Kasumi-1 (cell line): ENCODE results near the gene PCSK2.

ENCODE experiments used
- DNase-seq, 2 experiments: peaks; one replicate each; lab custom pipeline; 2025; lab: John Stamatoyannopoulos, UW

The PCSK2 gene

DNA sequence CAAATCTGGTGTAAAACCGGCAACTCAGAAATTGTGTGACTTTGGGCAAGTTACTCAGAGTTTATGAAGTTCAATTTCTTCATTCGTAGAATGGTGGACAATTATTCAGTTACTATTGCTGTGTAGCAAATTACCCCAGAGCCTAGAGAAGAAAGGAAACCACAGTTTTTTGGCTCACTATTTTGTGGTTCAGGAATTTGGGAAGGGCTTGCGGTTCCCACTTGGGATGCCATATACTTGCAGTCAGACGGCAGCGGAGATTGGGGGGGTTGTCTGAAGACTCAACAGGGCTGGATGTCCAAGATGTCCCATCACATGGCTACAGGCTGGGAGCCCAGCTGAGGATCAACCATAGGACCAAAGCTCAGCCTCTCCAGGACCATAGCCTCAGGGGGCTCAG, 108.1 kb downstream of the PCSK2 start:
- DNase-seq: no peak

DNA sequence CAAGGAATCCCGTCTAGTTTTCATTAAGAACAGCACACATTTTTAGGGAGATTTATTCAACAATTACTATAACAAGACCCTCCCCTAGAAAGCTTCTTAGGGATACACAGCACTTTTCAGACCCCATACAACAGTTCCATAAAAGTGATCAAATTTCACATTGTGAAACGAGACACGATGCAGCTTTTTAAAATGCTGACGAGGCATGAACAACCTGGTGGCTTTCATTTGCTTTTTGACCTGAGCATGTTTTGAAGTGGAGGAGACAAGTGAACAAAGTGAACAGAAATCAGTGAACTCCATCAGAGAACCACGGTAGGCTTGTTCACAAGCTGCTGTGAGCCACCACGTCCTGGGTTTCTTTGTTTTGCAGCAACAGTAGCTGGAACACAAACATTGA, 112.2 kb downstream of the PCSK2 start:
- no peak for DNase-seq

DNA sequence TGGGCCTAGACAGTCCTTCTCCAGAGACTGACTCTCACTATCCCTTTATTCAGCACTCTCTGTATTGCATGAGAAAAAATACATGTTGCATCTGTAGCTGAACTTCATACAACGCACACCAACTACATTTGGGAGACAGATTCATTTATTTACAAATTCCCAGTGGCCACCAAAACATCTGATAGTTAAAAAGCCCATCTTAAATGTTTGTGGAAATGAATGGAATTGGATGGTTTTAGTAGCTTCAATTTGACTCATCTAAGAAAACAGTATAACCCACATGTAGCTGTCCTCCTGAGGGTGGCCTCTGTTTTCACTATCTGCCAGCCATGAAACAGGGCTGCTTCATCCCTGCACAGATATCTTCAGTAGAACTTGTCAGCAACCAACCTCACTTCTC, 116.3 kb downstream of the PCSK2 start:
- no peak for DNase-seq

DNA sequence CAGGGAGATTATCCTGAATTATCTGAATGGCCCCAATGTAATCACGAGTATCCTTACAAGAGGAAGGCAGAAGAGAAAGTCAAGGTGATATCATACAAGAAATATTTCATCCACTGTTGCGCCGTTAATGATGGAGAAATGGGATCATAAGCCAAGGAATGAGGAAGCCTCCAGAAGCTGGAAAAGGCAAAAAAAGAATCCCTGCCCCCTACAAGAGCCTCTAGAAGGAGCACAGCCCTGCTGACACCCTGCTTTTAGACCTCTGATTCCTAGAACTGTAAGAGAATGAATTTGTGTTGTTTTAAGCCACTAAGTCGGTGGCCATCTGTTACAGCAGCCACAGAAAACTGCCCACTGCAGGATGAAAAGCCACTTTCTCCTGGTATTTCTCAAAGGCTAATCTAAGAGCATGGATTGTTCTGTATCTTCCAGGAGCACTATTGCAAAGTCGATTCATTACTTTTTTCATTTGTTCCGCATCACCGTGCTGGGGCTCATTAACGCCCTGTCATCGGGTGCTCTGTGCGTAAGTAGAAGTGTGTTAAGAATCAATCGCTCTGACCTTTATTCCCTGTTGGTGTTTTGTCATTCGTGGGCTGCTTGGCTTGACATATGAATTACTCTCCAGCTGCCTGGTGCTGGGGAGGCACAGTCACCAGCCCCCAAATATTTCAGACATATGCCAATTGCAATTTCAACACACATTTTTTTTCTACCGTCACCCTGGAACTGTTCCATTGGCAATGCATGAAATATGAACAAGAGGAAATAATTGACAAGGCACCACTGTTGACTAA, 117.0 kb downstream of the PCSK2 start:
- no peak for DNase-seq

DNA sequence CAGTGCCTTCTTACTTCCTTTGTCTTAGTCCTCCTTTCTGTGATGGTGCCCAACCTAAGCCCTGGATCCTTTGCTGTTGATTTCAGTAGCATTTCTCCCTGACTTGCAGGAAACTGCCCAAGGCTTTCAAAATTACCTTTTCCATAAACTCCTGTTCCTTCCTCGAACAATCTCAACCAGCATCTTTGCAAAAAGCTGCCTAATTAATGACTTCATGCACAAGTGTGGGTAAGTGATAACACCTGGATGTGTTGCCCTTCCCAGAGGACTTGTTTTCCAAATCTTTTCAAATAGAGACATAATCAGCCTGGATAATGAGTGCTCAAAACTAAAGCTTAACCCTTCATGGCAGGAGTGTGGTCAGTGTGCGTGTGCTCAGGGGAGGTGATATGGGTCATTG, 118.0 kb downstream of the PCSK2 start:
- DNase-seq: no peak

DNA sequence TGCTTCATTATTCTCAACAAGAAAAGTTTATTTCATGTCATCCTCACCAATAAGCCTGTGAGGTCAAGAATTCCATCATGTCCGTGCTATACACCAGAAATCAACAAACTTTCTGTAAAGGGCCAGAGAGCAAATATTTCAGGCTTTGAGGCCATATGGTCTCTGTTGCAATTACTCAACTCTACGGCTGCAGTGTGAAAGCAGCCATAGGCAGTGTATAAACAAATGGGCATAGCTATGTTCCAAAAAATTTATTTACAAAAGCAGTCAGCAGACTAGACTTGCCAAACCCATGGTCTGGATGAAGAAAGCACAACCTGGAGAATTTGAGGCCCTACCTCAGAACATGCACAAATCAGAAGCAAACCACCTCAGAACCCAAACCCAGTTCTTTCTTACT, 118.5 kb downstream of the PCSK2 start:
- no peak for DNase-seq

DNA sequence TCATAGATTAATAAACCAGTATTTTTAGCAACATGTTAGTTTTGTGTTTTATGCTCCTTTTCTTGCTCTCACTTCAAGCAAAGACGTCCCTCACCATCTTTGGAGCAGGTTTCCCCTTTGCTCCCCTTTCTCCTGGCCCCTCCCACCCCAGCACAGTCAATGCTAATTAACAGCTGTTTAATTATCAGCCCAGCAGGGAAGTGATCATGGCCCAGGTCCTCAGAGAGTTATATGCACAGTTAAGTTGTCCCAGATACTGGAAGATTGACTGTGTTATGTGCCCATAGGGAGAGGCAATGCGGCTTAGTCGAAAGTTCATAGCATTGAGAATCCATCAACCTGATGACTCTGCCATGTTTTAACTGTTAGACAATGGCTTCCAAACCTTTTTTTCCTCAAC, 123.5 kb downstream of the PCSK2 start:
- DNase-seq: no peak

DNA sequence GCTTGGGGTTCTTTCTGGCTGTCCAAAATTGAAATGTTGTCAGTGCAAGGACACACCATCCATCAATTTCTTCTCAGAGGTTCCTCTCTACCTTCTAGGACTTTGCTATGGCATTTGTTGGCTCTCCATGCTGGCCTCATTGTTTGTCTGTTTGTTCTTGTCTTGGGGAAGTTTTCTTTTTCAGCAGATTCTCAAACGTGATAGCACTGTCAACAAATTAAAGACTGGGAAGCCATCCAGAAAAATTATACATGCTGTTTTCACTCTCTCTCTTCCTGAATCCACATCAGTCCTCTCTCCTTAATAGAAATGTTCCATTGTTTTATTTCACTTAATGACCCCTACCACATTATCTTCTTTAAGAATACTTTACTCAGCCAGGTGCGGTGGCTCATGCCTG, 130.4 kb downstream of the PCSK2 start:
- DNase-seq: no peak

DNA sequence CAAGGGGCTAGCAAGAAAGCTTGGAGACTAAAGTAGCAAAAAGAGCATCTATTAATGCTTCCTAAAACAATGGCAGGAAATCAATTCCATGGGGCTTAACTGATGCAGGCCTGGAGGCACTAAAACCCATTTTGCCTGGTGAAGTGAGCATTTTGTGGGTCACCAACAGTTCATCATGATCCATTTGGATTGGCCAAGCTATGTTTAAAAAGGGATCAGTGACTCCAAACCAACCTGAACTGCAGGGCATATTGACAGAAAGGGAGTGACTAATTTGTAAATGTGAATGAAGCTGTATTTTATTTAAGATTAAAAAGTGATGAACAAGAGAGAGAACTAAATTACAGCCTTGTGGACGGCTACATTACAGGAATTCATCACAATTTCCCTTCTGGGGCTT, 132.0 kb downstream of the PCSK2 start:
- DNase-seq: no peak

DNA sequence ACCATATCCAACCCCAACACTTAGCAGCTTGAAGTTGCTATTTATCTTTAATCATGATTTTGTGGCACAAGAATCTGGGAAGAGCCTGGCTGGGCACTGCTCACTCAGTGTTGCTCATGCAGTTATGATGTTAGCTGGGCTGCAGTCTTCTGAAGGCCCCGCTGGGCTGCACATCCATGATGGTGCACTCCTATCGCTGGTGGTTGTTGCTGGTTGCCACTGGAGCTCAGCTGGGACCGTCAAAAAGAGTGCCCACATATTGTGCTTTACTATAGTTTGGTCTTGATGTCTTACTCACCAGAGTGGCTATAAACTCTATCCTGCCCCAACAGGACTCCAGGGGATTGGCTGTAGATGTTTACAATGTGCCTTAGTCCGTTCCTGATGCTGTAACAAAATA, 137.8 kb downstream of the PCSK2 start:
- no peak for DNase-seq

DNA sequence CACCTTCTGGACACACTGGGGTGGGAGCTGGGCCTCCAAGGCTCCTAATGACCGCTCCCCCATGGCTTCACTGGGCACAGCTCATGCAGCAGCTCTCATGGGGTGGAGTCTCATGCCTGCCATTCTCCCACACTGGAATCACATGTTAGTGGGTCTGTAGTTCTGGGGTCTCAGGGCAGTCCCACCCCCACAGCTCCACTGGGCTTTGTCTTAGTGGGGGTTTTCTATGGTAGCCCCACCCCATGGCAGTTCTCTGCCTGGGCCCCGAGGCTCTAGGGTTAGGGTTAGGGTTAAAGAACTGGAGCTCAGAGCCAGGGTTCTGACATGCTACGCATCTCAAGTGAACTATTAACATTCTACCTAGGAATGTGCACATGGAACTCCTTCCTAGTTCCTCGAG, 139.0 kb downstream of the PCSK2 start:
- DNase-seq: no peak

DNA sequence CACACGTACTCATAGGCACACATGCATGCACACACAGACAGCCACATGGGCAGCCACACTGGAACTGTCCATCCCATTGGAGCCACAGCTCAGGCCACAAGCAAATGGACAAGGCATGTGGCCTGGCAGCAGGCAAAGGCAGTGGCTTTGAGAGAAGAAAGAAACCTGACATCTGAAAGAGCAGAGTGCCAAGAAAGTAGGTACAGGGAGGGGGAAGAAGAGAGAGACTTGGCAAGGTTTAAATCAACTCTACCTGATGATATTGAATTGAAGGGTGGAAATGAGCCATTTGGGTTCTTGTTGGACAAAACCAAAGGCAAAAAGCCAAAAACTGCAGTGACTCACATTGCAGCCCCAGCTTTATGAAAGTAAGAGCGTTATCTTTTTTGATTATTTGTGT, 142.7 kb downstream of the PCSK2 start:
- no peak for DNase-seq

DNA sequence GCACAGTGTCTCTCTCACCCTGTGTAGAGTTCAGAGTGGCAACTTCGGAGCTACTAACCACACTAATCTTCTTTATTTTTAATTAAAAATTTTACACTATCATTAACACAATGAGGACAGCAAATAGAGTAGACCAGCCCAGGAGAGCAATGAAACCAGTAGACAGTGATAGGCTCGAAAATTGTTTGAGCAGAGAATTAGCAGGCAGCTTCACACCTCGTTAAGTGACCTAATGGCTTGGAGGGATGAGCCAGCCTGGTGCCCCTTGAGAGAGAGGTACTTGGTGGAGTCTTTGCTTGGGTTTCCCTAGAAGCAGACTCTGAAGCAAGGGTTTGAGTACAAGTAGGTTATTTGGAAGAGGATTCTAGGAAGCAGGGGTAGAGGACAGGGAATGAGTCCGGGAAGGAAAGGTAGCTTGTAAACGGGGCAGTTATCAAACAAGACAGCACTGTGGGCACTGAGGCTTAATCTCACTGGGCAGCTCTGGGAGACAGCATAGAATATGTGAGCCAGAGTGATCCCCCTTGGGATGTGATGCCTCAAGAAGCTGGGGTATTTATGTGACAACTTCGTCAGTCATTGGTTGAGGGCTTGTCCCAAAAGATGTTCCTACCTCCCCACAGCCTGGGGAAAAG, 146.1 kb downstream of the PCSK2 start:
- no peak for DNase-seq

DNA sequence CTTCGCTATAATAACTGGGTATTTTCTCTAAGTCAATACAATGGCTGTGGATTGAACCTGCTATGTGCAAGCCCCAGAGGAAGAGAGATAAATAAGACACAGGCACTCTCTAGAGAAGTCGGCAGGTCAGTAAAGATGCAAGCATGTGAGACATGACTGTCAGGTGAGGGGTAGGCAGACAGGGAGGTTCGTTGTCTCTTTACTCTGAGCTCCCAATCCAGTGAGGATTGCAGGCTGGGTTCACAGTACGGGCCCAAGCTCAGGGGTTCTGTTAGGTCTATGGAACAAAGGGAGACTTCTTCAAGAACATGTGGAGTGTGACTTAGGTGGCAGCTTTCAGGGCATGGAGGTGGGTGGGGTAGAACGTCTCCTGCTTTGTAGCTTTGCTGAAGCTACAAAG, 147.2 kb downstream of the PCSK2 start:
- DNase-seq: no peak

DNA sequence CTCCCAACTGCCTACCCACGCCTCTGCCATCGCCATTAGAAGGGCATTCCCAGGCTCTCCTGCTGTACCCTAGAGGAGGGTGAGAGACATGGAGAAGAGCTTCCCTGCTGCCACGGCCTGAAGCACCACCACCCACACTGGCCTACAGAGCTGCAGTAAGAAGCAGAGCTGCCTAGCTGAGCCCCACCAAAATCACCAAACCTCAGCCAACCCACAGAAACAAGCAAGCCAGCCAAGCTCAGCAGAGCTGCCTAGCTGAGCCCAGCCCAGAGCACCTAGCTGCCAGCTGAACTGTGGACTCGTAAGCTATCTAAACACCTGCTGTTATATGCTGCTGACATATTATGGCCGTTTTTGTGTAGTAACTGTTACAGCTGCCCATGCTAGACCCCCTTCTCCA, 149.2 kb downstream of the PCSK2 start:
- DNase-seq: no peak

DNA sequence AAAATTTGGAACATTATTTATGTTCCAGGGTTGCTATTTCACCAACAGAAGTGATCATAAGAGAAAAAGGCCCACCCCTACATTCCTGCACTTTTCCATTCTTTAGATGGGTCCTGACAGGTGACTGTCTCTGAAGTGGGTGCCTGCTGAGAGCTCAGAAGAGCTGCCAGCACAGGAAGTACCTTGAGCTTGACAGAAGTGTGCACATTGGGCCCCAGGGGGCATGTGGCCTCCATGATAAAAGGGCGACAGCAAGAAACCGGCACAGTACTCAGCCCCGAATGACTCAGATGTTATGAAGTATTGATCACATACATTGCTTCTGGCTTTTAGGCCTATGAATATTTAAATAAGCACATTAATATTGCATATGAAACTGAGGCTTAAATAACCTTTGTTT, 150.4 kb downstream of the PCSK2 start:
- no peak for DNase-seq

DNA sequence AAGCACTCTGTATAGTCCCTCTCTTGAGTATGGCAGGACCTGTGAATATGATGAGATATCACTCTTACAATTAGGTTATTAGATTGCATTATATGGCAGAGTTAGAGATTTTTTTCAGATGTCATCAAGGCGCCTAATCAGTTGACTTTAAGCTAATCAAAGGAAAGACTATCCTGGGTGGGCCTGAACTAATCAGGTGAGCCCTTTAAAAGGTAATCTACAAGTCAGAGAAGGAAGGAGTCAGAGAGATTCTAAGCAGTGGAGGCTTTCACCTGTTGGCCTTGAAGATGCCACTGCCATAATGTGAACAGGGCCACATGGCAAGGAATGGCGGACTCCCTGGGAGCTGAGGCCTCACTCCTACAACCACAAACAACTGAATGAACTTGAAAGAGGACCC, 152.8 kb downstream of the PCSK2 start:
- DNase-seq: no peak

DNA sequence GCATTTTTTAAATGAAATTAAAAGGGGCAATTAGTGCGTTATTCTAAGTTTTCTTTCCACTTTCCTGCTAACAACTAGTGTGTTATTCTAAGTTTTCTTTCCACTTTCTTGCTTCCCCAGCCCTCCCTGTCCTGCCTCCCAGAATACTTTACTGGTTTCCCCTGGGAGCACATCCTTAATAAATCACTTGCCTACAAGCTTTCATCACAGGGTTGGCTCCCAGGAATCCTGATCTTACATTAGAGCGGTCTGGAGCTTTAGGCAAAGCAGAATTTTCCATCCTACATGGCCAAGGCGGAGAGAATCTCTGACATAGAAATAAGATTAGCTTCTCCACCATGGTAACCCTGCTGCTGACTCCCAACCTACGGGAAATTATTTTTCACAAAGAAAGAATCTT, 154.0 kb downstream of the PCSK2 start:
- no peak for DNase-seq

DNA sequence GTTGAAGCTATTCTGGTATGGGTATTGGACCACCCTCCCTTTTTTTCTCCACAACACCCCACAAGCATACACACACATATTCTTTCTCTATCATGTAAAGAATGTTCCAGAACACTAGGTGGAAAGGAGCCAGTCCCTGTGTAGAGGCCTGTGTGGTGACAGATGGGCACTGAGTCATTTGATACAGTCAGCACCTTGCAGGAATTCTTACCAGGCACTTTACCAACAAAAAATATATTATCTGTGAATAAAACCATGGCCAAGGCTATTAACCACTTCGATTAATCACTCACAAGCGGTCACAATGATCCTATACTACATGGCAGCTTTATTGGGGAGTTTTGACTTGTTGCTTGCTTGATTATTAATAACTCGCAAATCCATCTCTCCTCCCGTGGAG, 154.9 kb downstream of the PCSK2 start:
- no peak for DNase-seq

DNA sequence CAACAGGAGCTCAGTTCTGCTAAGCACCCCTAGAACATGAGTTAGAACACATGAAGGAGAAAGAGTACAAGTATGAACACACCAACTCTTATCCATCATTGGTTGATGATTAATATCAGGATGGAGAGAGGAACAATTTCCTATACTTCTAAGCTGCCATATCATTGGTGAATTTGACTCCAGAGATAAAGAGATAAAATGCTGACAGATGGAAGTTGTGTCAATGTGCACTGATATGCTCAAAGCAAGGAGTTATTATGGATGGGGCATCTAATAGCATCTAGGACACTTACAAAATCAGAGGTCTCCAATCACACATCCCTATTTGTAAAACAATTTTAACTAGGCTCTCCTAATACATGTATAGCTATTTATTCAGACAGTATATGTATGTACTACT, 159.0 kb downstream of the PCSK2 start:
- no peak for DNase-seq

DNA sequence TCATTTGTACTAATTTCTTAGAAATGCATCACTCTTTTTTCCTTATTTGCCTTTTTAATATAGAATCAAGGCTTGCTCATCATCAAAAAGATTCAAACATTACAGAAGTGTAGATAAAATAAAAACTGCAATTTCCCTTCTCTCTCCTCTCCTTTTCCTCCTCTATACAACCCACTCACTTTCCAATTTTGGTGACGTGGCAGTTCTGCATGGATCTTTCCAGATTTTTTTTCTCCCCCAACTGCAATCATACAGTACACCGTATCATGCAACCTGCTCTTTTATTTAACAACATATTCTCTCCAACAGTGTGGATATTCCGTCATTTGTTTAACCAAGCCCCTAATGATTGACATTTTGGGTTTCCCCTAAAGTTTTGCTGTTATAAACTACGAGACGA, 163.8 kb downstream of the PCSK2 start:
- DNase-seq: no peak

DNA sequence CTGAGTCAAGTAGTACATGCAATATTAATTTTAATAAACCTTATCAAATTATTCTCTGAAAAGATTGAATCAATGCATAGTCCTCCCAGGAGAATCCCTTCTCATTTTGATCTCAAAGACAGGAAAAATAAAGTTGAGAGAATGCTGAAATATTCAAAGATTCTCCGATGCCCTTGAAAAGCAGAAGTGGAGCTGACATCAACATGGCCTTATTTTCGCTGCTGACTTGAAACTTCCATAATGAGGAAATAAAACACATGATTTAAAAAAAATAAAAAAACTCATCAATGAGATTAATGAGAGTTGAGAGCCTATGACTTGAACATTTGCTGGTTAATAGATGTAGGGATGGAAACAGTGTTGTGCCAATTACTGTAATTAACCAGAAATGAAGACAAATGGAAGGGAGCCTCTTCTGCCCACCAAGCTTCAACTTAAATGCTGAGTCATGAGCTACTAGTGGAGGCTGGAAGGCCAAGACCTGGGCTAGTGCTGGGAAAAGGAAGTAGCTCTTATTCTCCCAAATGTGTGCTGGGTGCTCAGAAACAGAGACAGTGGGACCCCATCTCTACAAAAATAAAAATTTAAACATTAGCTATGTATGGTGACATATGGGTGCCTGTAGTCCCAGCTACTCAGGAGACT, 164.4 kb downstream of the PCSK2 start:
- DNase-seq: peak; percentile 12 to 26

DNA sequence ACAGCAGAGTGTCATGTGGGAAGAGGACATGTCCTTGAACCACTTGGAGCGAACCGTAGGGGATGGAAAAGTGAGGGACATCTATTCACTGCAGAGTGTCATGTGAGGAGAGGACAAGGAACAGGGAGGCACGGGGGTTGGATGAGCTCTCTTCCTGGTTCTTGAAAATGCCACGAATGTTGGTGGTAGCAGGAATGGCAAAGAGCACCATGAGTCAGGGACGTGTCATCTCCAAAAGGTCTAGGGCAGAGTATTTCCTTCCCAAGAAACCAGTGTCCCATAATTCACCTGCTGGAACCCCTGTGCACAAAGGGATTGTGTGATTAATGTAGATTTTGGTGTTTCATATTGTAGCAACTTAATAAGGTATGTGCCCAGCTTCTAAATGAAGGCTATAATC, 167.6 kb downstream of the PCSK2 start:
- DNase-seq: no peak

DNA sequence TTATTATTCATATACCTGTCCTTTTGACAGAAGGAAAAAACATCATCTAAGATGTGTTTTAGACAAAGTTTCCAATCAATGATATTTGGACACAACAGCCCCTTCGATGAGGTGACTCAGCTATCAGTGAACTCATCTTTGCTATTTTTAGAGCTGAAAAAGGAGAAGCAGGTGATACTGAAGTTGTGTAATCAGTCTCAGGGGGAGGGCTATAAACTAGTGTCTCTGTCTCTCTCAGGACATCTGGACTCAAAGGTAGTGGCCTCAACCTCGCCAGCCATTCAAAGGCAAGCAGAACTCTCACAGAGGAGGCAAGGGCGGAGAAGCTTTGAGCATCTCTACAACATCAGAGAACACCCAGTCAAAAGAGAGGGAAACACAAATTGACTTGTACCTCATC, 168.9 kb downstream of the PCSK2 start:
- DNase-seq: no peak
